HuH-7.5 (cell line): Measurements from ENCODE around the gene FNTB.
"Not testable (repeated sequence)": the region's sequence is repeated elsewhere in the genome, so short reads cannot be mapped to it uniquely, and the experiment has no call there.

ENCODE experiments used
- DNase-seq: peaks from one replicate; pipeline ENCODE4 v3.0.0; 2011; ENCODE audit warnings: low spot score

The FNTB gene

DNA sequence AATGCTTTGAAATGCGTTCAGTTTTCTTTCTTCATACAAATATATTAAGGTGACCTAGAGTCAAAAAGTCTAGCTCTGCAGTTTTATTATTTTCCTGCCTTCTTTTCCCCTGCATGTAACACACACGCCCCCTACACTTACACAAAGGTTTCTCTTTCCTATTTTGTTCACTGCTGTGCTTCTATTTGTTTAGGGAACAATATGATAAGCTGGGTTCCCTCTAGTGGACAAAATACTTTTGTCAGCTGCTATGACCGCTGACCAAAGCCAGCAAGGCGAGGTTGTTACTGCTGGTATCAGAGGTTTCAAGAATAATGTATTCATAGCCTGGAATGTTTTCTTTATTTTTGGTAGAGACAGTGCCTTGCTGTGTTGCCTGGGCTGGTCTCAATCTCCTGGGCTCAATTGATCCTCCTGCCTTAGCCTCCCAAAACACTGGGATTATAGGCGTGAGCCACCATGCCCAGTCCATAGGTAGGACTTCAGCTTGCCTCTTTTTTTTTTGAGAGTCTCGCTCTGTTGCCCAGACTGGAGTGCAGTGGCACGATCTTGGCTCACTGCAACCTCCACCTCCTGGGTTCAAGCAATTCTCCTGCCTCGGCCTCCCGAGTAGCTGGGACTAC lies 33.4 kb downstream of the FNTB start:
- peak; percentile 34 for DNase-seq

DNA sequence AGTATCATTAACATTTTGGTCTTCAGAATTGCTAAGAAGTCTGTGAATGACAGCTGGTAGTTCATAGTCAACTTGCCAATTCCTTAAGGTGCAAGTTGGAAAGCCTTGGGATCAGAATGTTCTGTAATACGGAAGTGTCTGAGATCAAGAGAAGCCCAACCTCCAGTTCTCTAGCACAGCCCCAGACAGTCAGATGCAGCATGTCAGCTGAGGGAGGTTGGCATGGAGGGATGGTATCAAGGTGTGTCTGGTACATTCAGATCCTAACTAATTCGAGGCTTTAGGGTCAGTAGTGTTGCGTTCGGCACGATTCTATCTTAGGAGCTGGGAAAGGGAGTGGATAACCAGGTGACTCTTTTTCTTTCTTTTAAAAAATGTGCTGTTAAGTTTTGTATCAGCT lies 38.3 kb downstream of the FNTB start:
- no peak for DNase-seq

DNA sequence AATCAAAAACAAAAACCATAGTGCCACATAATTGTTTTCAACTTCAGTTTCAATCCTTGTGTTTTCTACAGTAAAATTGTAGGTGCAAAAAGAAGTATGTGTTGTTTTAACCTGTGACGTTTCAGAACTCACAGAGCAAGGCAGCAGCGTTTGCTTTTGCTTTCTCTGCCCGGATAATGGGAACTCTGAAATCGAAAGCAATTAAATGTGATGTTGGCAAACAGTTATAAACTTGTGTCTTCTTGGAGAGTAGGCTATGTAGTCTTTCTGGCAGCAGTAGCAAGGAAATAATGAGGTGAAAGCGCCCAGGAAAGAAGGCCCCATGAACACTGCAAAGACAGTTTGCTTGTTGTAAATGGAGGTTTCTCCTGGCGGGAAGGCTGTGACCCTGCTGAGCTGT lies 39.1 kb downstream of the FNTB start:
- no peak for DNase-seq

DNA sequence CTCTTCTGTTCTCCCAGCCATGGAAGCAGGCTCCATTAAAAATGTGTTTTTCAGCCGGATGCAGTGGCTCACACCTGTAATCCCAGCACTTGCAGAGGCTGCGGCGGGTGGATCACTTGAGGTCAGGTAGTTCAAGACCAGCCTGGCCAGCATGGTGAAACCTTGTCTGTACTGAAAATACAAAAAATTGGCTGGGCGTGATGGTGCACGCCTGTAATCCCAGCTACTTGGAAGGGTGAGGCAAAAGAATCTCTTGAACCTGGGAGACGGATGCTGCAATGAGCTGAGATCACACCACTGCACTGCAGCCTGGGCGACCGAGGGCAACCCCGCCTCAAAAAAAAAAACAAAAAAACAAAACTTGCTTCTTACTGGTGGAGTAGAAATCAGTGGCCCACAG lies 39.8 kb downstream of the FNTB start:
- no peak for DNase-seq

DNA sequence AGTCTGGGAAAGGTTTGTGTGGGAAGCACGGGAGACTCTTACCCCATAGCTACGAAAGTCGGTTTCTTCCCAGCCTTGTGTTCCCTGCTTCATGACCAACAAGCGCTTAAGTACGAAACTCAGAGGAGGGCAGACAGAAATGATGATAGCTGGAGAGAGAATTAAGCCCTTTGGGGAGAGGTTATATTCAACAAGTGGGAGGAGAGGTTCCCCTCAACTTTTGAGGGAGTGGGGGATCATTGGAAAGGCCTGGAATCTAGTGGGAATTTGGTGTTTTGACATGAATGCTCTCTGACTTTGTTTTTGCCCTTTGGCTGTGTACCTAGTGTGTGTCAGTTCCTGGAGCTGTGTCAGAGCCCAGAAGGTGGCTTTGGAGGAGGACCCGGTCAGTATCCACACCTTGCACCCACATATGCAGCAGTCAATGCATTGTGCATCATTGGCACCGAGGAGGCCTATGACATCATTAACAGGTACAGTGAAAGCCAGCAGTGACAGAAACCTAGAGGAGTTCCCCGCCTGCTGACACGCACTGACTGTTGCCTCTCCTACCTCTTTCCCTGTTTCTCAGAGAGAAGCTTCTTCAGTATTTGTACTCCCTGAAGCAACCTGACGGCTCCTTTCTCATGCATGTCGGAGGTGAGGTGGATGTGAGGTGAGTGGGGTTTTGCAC lies 40.6 kb downstream of the FNTB start:
- no peak for DNase-seq

DNA sequence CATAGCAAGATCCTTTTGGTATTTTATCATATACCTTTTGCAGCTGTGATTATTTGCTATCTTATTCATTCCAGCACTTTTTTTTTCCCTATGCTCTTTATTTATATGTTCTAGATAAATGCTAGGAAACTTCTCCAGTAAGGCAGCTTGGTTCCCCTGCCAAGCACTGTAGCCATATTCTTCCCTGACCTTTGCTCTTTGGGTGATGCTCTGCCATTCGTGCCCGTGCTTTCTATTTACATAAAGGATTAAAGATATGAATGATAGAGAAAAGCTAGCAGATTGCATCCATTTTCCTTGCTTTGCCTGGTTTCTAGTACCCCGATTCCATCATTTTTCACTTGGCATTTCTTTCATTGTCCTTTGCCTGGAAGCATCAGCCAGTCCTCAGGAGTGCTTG lies 42.2 kb downstream of the FNTB start:
- no peak for DNase-seq

DNA sequence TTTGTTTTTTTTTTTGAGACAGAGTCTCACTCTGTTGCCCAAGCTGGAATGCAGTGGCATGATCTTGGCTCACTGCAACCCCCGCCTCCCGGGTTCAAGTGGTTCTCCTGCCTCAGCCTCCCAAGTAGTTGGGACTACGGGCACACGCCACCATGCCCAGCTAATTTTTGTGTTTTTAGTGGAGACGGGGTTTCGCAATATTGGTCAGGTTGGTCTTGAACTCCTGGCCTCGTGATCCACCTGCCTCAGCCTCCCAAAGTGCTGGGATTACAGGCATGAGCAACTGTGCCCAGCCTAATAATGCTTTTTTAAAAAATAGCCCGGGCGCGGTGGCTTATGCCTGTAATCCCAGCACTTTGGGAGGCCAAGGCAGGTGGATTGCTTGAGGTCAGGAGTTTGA lies 44.6 kb downstream of the FNTB start:
- DNase-seq, result not testable (repeated sequence)

DNA sequence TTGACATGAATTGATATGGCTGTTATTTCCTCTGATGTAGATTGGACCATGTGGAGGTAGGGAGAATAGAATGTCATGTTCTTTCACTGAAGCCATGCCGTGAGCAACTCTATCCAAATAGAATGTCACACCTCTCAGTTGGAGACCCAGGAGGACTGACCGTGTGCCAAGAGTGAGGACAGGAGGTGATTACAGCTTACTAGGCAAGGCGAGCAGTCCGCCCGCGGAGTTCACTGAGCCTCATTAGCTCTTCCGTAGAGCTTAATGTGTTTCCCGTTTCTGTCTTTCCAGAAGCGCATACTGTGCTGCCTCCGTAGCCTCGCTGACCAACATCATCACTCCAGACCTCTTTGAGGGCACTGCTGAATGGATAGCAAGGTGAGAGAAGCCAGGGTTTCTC lies 45.6 kb downstream of the FNTB start:
- DNase-seq, result no peak

DNA sequence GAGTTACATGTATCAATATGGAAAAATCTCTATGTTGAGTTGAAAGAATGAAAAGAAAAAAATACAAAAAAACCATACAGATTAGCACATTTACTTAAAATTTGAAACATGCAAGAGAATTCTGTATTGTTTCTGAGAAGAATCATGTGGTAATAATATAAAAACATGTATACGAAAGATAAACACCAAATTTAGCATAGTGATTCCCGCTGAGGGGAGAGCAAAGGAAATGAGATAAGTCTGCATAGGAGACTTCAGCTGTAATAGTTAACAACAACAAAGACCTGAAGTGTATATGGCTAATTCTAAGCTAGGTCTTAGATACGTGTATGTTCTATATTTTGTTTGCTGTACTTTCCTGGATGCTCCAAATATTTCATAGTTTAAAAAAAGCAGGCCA lies 46.5 kb downstream of the FNTB start:
- DNase-seq, result no peak

DNA sequence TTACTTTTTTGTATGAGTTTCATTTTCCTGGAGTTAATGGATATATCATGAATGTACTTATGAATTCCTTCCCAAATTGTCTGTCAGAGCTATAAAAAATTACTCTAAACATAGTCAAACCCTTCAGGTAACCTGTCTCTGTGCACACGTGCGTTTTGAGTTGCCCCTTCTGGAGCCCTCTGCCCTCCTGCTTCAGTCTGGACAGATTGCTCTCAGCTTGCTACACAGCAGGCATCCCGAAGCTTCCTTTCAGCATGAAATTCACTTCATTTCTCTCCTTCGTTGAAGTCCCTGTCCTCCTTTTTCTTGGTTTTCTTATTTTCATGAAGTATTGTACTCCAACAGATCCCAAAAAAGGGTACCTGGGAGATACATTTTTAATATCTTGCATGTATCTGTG lies 47.3 kb downstream of the FNTB start:
- DNase-seq, result no peak

DNA sequence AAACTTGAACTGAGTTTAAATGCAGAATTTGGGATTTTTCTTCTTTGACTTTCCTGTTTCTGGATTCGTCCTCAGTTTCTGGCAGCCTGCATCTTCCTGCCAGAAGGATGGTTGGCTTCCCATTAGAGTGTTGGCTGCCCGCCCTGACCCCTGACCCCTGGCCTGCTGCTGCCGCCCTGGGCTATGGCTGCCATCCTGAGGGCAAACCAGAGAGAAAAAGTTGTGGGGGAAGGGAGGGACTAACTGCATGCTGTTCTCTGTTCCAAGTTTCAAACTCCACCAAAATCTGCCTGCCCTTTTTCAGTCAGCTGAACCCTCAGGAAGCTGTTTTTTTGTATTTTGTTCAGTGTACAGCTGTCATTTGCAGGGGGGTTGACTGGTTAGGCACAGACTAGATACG lies 48.4 kb downstream of the FNTB start:
- no peak for DNase-seq

DNA sequence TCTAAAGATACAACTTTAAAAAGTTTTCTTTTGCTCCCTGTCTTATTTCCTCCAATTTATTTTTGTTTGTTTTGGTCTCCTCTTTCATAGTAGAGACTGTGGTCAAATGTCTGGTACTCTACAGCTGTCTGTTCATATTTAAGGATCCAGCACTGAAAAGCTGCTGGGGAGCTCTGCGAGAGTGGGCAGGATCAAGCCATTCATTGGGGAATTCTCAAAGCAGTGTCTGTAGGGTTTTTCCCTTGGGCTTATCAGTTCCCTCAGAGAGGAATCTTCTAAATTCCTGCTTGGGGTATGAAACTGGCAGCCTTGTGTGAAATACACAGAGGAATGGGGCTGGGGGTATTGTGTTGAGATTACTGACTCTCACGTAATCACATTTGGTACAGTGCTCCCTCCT lies 52.3 kb downstream of the FNTB start:
- DNase-seq, result no peak

DNA sequence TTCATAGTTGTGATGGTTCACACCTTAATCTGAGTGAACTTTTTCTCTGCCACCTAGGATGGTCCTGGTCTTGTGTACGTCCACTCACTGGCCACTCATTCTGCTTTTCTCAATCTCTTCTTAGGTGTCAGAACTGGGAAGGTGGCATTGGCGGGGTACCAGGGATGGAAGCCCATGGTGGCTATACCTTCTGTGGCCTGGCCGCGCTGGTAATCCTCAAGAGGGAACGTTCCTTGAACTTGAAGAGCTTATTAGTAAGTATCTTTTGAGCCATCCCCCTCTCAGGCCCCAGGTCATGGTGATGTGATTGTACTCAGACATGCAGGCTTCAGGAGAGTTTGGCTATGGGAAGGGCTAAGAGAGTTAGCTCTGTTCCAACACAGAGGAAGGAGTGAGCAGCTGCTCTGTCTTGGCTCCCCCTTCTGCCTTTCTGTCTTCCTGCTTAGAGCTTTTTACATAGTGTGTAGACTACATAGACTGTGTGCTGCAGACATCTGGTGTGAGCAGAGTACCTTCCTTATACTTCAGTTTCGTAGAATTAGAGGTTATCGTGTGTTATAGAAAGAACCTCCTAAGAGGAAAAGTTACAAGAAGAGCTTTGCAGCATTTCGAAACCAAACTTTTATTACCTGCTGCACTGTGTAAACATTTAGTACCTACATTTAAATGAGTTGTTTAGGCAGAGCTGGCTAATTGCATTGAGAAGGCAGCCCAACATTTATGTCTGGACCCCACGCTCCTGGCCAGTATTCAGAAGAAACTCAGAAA lies 54.2 kb downstream of the FNTB start:
- DNase-seq, result no peak

DNA sequence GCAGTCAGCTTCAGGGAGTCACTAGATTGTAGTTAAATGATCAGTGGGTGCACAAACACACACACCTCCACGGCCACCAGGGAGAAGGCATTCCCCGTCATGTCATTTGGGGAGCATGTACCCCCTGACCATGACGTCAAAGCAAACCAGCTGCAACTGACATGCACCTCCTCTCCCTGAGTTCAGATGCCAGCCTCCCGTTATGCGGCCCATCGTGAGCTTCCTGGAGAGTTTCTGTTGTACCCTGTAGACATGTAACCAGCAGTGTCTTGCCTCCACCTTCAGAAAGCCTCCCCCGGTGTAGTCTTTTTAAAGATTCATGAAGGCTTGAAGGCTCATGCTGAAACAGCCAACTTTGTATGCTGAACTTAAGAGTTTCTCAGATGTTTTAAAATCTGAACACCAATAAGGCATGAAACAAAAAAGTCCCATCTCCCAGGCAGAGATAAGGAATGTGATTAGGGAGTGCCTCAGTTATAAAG lies 54.8 kb downstream of the FNTB start:
- DNase-seq, result no peak

DNA sequence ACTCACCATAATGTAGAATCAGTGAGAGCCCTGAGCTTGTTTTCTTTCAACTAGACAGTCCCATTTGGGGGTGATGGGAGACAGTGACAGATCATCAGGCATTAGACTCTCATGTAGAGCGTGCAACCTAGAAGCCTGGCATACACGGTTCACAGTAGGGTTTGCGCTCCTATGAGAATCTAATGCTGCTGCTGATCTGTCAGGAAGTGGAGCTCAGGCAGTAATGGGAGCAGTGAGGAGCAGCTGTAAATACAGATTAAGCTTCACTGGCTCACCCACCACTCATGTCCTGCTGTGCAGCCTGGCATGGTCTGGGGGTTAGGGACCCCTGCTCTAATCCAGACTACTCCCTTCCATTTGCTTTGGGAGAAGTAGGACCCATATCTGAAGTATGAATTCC lies 55.6 kb downstream of the FNTB start:
- DNase-seq, result no peak

DNA sequence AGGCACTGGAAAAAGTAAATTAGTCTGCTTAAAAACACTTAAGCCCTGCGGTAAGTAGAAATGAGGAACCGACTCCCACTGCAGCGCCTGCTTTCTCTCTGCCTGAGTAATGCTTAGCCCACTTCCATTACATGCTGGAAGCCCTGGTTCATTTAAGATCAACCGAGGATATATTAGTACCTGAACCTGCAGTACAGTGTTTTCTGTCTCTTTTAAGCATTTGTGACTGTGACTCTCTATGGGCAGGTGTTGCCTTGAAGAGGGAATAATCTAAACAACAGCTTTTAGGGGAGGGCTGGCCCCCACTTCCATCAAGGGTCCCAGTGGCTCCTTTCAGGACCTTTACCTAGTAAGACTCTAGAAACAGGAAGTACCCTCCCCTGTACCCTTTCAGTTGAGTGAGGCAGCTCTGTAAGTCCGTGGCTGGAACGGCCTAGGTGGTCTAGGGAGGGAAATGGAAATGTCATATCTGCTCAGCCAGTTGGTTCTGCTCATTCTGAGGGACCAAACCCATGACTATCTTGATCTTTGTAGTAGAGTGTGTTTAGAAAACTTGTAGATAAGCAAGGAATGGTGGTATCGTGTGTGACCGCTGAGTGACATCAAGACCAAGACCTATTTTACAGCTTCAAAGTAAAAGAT lies 56.2 kb downstream of the FNTB start:
- no peak for DNase-seq

DNA sequence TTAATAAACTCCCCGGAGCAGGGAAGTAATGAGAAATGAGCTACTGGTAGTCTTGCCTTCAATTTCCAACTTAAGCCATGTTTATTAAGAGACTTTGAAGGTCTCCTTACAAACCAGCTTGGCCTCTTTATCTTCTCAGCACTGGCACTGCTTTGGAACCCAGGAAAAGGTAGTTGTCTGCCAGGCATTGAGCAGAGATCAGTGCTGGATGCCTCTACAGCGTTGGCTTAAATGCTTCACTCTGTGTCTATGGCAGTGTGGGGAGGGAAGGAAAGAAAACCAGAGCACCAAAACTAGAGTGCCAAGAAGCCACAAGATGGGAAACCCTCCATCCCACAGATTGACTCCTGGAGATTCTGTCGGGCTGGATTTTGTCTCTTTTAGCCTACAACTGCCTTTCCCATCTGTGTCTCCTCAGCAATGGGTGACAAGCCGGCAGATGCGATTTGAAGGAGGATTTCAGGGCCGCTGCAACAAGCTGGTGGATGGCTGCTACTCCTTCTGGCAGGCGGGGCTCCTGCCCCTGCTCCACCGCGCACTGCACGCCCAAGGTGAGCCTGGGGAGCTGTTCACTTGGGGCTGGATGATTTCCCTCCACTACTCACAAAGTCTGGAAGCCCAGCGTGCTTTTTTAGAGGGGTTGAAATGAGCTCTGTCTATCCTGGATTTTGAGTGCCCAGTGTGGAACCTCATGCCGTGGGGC lies 57.3 kb downstream of the FNTB start:
- no peak for DNase-seq

DNA sequence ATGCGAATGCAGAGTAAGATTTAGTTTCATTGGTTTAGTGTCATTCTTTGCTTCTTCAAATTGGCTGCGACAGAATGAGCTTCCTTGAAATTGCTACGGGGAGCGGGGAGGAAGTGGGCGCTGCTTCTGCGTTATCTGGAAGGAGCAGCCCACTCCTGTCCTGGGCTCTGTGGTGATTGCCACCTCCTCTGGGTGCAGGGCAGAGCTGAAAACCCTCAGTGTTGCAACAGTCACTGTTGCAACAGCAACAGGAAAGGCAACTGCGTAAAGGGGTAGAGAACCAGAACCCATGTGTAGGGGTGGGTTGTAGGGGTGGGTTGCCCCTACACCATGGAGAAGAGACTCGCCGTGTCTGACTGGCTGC lies 57.9 kb downstream of the FNTB start:
- DNase-seq, result no peak

DNA sequence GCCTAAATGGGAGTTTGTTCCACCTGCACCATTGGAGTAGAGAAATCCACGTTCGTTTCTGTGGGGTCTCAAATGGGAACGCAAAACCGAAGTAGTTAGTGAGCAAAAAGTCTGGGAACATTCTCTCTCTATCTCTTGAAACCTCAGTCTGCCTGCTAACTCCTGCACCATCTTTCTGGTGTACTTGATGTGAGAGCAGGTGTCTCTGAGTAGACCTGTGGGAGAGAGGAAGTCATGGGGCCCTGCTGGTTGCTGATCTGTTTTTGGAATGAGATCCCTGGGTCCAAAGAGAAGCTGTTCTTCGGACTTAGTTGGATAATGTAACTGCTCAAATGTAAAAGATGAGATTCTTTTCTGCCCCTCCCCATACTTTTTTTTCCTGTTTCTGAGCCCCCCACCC lies 58.3 kb downstream of the FNTB start:
- no peak for DNase-seq

DNA sequence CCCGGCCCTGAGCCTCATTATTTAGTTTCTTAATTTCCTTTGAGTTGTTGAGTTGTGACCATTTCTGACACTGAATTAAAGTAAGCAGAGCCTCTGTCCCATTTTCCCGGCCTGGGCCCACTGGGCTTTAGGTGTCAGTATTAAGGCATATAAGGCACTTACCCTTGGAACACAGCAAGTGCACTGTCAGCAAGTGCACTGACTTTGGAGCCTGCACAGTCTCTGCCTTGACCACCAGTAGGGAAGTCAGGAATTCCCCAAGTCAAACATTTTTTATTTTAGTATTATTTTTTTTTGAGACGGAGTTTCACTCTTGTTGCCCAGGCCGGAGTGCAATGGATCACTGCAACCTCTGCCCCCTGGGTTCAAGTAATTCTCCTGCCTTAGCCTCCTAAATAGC lies 59.0 kb downstream of the FNTB start:
- no peak for DNase-seq

DNA sequence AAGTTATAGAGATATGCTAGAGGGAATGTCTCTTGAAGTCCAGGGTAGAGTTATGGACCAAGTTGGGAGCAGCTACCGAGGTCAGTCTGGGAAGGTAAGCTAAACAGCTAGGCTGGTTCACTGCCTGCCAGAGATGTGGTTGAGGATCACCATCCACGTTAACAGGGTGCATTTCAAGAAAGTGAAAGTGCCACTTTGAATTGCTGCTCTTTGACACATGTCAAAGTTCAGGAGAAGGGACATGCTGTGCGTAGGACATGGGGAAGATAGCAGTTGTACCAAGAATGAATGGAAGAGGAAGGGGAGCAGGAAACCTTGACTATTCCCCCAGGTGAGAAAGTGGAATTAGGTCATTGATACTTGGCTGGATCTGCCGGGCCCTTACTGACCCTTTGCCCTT lies 66.1 kb downstream of the FNTB start:
- no peak for DNase-seq

DNA sequence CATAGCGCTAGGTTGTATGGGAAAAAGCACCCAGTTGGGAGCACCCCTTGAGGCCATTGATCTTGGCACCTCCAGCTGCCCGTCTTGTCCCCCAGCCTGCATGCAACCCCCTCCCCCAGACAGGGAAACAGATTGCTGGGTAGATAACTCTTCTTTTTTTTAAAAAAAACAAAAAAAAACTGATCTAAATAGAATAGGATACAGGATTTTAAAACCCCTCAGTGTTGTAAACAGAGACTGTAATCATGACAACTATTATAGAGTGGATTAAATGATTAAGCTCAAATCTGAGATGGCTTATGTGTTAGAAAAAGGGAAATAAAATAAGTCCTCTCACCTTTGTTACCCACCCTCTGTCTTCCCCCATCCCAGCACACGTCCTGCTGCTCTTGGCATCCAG lies 66.8 kb downstream of the FNTB start:
- no peak for DNase-seq
